K562 (cell line): ENCODE results near the gene MADCAM1. TPM values are rescaled to one million over a fixed set of nuclear protein-coding genes. Genes with fewer than 3 reads are reported as not detected.

Source experiments
- BHLHE40 ChIP-seq: IDR thresholded peaks from 2 replicates; pipeline ENCODE4 v1.6.1; 2011; ENCODE audit warnings: low read length, improper control_type of control experiment
- EHMT2 ChIP-seq: fragments of 450-650 bp; IDR thresholded peaks from 2 replicates; pipeline ENCODE4 v1.6.1; 2018; ENCODE audit warnings: antibody characterized with exemption
- NUFIP1 ChIP-seq: fragments of 450-650 bp; IDR thresholded peaks from 2 replicates; pipeline ENCODE4 v1.6.1; 2018; ENCODE audit not compliant: partially characterized antibody
- RBM14 ChIP-seq: fragments of 200-400 bp; formaldehyde crosslinking; IDR thresholded peaks from 2 replicates; pipeline ENCODE4 v1.6.1; 2018; ENCODE audit warnings: low read depth, mild to moderate bottlenecking, low read length, moderate library complexity, borderline replicate concordance; ENCODE audit not compliant: insufficient read depth
- ZNF124 ChIP-seq: sonication (generic); formaldehyde crosslinking; IDR thresholded peaks from 2 replicates; pipeline ENCODE4 v1.8.1; 2022; ENCODE audit warnings: missing genetic modification reagents
- ZNF280B ChIP-seq: fragments of 250-450 bp; sonication (Bioruptor Pico); IDR thresholded peaks from 2 replicates; pipeline ENCODE4 v1.5.1; 2021; ENCODE audit warnings: mild to moderate bottlenecking
- polyA plus RNA-seq, 8 experiments: library from polyadenylated mRNA; depleted of rRNA in 4 of 8; stranded (reverse) in 5 of 8; unstranded in 3 of 8; fragments of >200 nt; fragmentation: Nextera tagmentation in 2 of 8; fragmentation: Illumina TruSeq in 1 of 8; extraction: Ambion mirVana in 2 of 8; extraction: Trizol in 1 of 8; gene quantifications; 2 replicates each; pipeline versions ENCODE4 v1.2.1 to v1.2.3, GENCODE V29; 2011 to 2014; ENCODE audit warnings: inconsistent platforms in 1 of 8, missing spikeins in 1 of 8
- total RNA-seq, 7 experiments: library from RNA; depleted of rRNA in 6 of 7; stranded (reverse); fragments of >200 nt in 6 of 7; fragmentation: Illumina TruSeq in 2 of 7; extraction: Trizol in 2 of 7; gene quantifications; 2 replicates each; pipeline versions ENCODE4 v1.2.1 to v1.2.3, GENCODE V29; 2011 to 2021; ENCODE audit warnings: low replicate concordance in 1 of 7
- TF ChIP-seq, protein P1 (sequence below), 2 experiments: fragments of 450-650 bp in 1 of 2; sonication (generic) in 1 of 2; formaldehyde crosslinking in 1 of 2; IDR thresholded peaks; 2 replicates each; pipeline versions ENCODE4 v1.7.1 to v1.9.0; 2016 to 2022; ENCODE audit warnings: inconsistent platforms in 1 of 2, mild to moderate bottlenecking in 1 of 2, missing genetic modification reagents in 1 of 2
- TF ChIP-seq, protein P2 (sequence below): fragments of 450-650 bp; formaldehyde crosslinking; IDR thresholded peaks from 2 replicates; pipeline ENCODE4 v1.4.0; 2020; ENCODE audit warnings: mild to moderate bottlenecking, moderate library complexity

Gene MADCAM1
- total and polyA plus RNA-seq, 9 of the 15 experiments (the other 6 are each of a cell fraction or from before 2014, with no cell fraction given), result 0.09 to 0.36 (median 0.09) TPM; not detected in 6

GRCh38 chr19:507286-508203, 11.3 kb downstream of the MADCAM1 start, which contains the start of gene TPGS1 (continued):
- TF ChIP-seq, protein P1, sequence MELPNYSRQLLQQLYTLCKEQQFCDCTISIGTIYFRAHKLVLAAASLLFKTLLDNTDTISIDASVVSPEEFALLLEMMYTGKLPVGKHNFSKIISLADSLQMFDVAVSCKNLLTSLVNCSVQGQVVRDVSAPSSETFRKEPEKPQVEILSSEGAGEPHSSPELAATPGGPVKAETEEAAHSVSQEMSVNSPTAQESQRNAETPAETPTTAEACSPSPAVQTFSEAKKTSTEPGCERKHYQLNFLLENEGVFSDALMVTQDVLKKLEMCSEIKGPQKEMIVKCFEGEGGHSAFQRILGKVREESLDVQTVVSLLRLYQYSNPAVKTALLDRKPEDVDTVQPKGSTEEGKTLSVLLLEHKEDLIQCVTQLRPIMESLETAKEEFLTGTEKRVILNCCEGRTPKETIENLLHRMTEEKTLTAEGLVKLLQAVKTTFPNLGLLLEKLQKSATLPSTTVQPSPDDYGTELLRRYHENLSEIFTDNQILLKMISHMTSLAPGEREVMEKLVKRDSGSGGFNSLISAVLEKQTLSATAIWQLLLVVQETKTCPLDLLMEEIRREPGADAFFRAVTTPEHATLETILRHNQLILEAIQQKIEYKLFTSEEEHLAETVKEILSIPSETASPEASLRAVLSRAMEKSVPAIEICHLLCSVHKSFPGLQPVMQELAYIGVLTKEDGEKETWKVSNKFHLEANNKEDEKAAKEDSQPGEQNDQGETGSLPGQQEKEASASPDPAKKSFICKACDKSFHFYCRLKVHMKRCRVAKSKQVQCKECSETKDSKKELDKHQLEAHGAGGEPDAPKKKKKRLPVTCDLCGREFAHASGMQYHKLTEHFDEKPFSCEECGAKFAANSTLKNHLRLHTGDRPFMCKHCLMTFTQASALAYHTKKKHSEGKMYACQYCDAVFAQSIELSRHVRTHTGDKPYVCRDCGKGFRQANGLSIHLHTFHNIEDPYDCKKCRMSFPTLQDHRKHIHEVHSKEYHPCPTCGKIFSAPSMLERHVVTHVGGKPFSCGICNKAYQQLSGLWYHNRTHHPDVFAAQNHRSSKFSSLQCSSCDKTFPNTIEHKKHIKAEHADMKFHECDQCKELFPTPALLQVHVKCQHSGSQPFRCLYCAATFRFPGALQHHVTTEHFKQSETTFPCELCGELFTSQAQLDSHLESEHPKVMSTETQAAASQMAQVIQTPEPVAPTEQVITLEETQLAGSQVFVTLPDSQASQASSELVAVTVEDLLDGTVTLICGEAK (IDR thresholded peaks at IDR 0.05), result peak; percentile 97
- TF ChIP-seq, protein P1 (CRISPR knock-in tag; IDR thresholded peaks at IDR 0.05), result no peak
- TF ChIP-seq BHLHE40 (no peak; the same call in none of the 2 replicates), NUFIP1 (no peak), ZNF280B (CRISPR knock-in tag) (no peak), RBM14 (no peak), ZNF124 (no peak), EHMT2 (peak; percentile 72; the same call in 1 of the 2 replicates)
- TF ChIP-seq, protein P2, sequence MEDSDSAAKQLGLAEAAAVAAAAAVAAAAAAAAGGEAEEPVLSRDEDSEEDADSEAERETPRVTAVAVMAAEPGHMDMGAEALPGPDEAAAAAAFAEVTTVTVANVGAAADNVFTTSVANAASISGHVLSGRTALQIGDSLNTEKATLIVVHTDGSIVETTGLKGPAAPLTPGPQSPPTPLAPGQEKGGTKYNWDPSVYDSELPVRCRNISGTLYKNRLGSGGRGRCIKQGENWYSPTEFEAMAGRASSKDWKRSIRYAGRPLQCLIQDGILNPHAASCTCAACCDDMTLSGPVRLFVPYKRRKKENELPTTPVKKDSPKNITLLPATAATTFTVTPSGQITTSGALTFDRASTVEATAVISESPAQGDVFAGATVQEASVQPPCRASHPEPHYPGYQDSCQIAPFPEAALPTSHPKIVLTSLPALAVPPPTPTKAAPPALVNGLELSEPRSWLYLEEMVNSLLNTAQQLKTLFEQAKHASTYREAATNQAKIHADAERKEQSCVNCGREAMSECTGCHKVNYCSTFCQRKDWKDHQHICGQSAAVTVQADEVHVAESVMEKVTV (CRISPR knock-in tag), result no peak
